Transverse colon (tissue), 4 donors: ENCODE measurements around the gene LRP1.

Experiments
- CTCF ChIP-seq, 5 experiments: fragments of 200-600 bp in 3 of 5; fragments of 450-650 bp in 2 of 5; sonication (generic) in 3 of 5; IDR thresholded peaks; 1 replicate in 2 of 5; 2 replicates in 3 of 5; pipeline ENCODE4 v1.5.1; 2016 to 2017; ENCODE audit warnings: antibody characterized with exemption in 5 of 5, inconsistent platforms in 3 of 5, mild to moderate bottlenecking in 2 of 5, moderate library complexity in 1 of 5
- EP300 ChIP-seq: sonication (generic); formaldehyde crosslinking; IDR thresholded peaks from one replicate; pipeline ENCODE4 v1.6.1; 2017; ENCODE audit warnings: antibody characterized with exemption, low read depth
- POLR2A ChIP-seq: fragments of 450-650 bp; IDR thresholded peaks from one replicate; pipeline ENCODE4 v1.6.1; 2016; ENCODE audit warnings: antibody characterized with exemption, mild to moderate bottlenecking, moderate library complexity
- POLR2AphosphoS5 ChIP-seq, 3 donors: sonication (generic); formaldehyde crosslinking; IDR thresholded peaks; one replicate each; pipeline ENCODE4 v1.6.1; 2016; ENCODE audit warnings: antibody characterized with exemption in 3 of 3

GRCh38 chr12:57237932-57238853 is 109.9 kb downstream of the LRP1 start:
- no peak for TF ChIP-seq CTCF (IDR thresholded peaks at IDR 0.05)
- no peak for TF ChIP-seq EP300
- TF ChIP-seq POLR2A: no peak
- TF ChIP-seq POLR2AphosphoS5 (IDR thresholded peaks at IDR 0.05): no peak
